Measurements from ENCODE around the gene DNAH17. TPM values are rescaled to one million over a fixed set of nuclear protein-coding genes. Genes with fewer than 3 reads are reported as not detected.
A peak's percentile ranks its signal among the peaks of the same experiment; 100 is the strongest.

Gene DNAH17
- polyA plus RNA-seq, 3 donors = 0.01 to 0.51 (median 0.11) TPM

DNA sequence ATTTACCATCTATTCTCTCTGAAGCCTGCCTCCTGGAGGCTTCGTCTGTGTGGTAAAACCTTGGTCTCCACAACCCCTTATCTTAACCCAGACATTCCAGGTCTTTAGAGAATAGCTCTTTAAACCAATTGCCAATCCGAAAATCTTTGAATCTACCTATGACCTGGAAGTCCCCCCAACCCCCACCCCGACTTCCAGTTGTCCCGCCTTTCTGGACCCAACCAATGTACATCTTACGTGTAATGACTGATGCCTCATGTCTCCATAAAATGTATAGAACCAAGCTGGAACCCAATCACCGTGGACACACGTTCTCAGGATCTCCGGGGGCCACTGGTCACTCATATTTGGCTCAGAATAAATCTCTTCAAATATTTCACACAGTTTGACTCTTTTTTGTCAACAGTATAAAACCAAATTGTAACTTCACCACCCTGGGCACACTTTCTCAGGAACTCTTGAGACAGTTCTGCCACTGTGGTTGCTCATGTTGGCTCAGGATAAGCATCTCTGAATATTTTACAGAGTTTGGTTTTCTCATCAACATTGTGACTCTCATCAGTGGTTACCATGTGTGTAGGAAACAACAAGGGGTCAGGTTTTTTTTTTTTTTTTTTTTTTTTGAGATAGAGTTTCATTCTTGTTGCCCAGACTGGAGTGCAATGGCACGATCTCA, 18.1 kb upstream of the DNAH17 start:
- no peak for DNase-seq
- Histone ChIP-seq H3K9ac (ENCODE audit: insufficient read depth, low read length, poor library complexity, severe bottlenecking) (no peak overlapping the region), H4K20me1 (ENCODE audit: insufficient read depth, low read length) (no peaks in the 10 kb centered on the region), H3K36me3 (replicated peaks in 1 of 2; ENCODE audit: control insufficient read depth in 1 of 2, insufficient read depth in 2 of 2, low read length in 2 of 2) (no peaks in the 10 kb centered on the region), H3K4me2 (replicated peaks; ENCODE audit: extremely low read depth, low read length, poor library complexity, severe bottlenecking) (no peak overlapping the region), H3K4me1 (ENCODE audit: control insufficient read depth in 1 of 2, insufficient read depth in 2 of 2, low read length in 2 of 2) (peaks cover 56 to 62% of the 10 kb centered on the region in 2 donors), H3K27ac (ENCODE audit: low read depth in 1 of 2, low read length in 2 of 2) (no peak overlapping the region), H2AFZ (ENCODE audit: insufficient read depth, low read depth, low read length, poor library complexity, severe bottlenecking) (no peak overlapping the region), H3K9me3 (replicated peaks in 1 of 2; ENCODE audit: control insufficient read depth in 1 of 2, insufficient read depth in 1 of 2, low read length in 2 of 2) (no peaks in the 10 kb centered on the region), H3K4me3 (replicated peaks in 1 of 3; ENCODE audit: low read depth in 2 of 3, low read length in 3 of 3) (no peak overlapping the region), H3K27me3 (ENCODE audit: control insufficient read depth in 2 of 2, insufficient read depth in 2 of 2, low read length in 2 of 2) (no peaks in the 10 kb centered on the region), H3K79me2 (ENCODE audit: insufficient read depth, low read length) (no peaks in the 10 kb centered on the region)
- Mint-ChIP-seq H3K4me1 (peaks cover 65% of the 10 kb centered on the region), H3K27ac (peak overlapping the region in 2 of 7 donors; percentile 54 to 99), H3K4me3 (no peak overlapping the region), H3K36me3 (peaks cover 0 to 7% of the 10 kb centered on the region in 2 donors), H3K27me3 (ENCODE audit: low read depth in 3 of 3) (peaks cover 2 to 4% (median 3%) of the 10 kb centered on the region in 3 donors), H3K9me3 (peaks cover 0 to 5% (median 0%) of the 10 kb centered on the region in 7 donors)
- intact Hi-C loops (cut with micrococcal nuclease) = loop anchor here in 1 of 2 donors (10.0 kb wide), 1 partner anchor 70 kb away; no protein-coding TSS in a partner anchor
- WGBS (ENCODE audit: insufficient coverage) = 95% methylated on average over 8 of the region's 9 CpGs
- TF ChIP-seq, protein P1, sequence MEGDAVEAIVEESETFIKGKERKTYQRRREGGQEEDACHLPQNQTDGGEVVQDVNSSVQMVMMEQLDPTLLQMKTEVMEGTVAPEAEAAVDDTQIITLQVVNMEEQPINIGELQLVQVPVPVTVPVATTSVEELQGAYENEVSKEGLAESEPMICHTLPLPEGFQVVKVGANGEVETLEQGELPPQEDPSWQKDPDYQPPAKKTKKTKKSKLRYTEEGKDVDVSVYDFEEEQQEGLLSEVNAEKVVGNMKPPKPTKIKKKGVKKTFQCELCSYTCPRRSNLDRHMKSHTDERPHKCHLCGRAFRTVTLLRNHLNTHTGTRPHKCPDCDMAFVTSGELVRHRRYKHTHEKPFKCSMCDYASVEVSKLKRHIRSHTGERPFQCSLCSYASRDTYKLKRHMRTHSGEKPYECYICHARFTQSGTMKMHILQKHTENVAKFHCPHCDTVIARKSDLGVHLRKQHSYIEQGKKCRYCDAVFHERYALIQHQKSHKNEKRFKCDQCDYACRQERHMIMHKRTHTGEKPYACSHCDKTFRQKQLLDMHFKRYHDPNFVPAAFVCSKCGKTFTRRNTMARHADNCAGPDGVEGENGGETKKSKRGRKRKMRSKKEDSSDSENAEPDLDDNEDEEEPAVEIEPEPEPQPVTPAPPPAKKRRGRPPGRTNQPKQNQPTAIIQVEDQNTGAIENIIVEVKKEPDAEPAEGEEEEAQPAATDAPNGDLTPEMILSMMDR (IDR thresholded peaks at IDR 0.05) = no peak

- H3K9ac ChIP-seq (ENCODE audit: insufficient read depth, low read length, poor library complexity, severe bottlenecking) = peak overlapping the region; percentile 59
- H3K4me2 ChIP-seq (replicated peaks; ENCODE audit: extremely low read depth, low read length, poor library complexity, severe bottlenecking) = peak overlapping the region; percentile 62
- TF ChIP-seq, protein P1 (IDR thresholded peaks at IDR 0.05) = no peak
- H4K20me1 ChIP-seq (ENCODE audit: insufficient read depth, low read length) = no peaks in the 10 kb centered on the region
- intact Hi-C loops (cut with micrococcal nuclease) = loop anchor here (5.0 to 10.0 kb wide), 4 partner anchors 36 to 151 kb away; no protein-coding TSS in a partner anchor
- H3K27me3 ChIP-seq (ENCODE audit: control insufficient read depth in 2 of 2, insufficient read depth in 2 of 2, low read length in 2 of 2) = no peaks in the 10 kb centered on the region
- no peak overlapping the region for H2AFZ ChIP-seq (ENCODE audit: insufficient read depth, low read depth, low read length, poor library complexity, severe bottlenecking)
- H3K4me3 ChIP-seq (replicated peaks in 1 of 3; ENCODE audit: low read depth in 2 of 3, low read length in 3 of 3) = no peak overlapping the region
- no peak for DNase-seq
- no peaks in the 10 kb centered on the region for H3K9me3 ChIP-seq (replicated peaks in 1 of 2; ENCODE audit: control insufficient read depth in 1 of 2, insufficient read depth in 1 of 2, low read length in 2 of 2)
- peaks cover 0 to 2% (median 0%) of the 10 kb centered on the region in 7 donors for H3K9me3 Mint-ChIP-seq
- H3K27me3 Mint-ChIP-seq (ENCODE audit: low read depth in 3 of 3) = peaks cover 2 to 5% (median 4%) of the 10 kb centered on the region in 3 donors
- WGBS (ENCODE audit: insufficient coverage) = 81% methylated on average over 4 of the region's 6 CpGs
- H3K27ac Mint-ChIP-seq = peak overlapping the region; percentile 98 to 99 (median 99)
- peaks cover 61 to 65% of the 10 kb centered on the region in 2 donors for H3K4me1 ChIP-seq (ENCODE audit: control insufficient read depth in 1 of 2, insufficient read depth in 2 of 2, low read length in 2 of 2)
- H3K4me3 Mint-ChIP-seq = peak overlapping the region; percentile 58 to 89
- H3K36me3 Mint-ChIP-seq = peaks cover 0 to 9% of the 10 kb centered on the region in 2 donors
- H3K4me1 Mint-ChIP-seq = peaks cover 67% of the 10 kb centered on the region
- peak overlapping the region; percentile 91 to 99 for H3K27ac ChIP-seq (ENCODE audit: low read depth in 1 of 2, low read length in 2 of 2)
- no peaks in the 10 kb centered on the region for H3K36me3 ChIP-seq (replicated peaks in 1 of 2; ENCODE audit: control insufficient read depth in 1 of 2, insufficient read depth in 2 of 2, low read length in 2 of 2)
- H3K79me2 ChIP-seq (ENCODE audit: insufficient read depth, low read length) = no peaks in the 10 kb centered on the region
Measured at GRCh38 chr17:78592991-78593329, 15.8 kb upstream of the DNAH17 start.

All from CD14-positive monocyte (primary cell).